K562 (cell line): ENCODE measurements around the gene ZNF816. TPM values are rescaled to one million over a fixed set of nuclear protein-coding genes. Genes with fewer than 3 reads are reported as not detected.
"Not testable (repeated sequence)": the region's sequence is repeated elsewhere in the genome, so short reads cannot be mapped to it uniquely, and the experiment has no call there.

Source experiments
- ATAC-seq: fragments of 200-7000 bp; cut with Tn5 transposase; 3 replicates; pipeline ENCODE4 v1.9.1; 2020; ENCODE audit warnings: moderate library complexity
- BruUV-seq: library from RNA; stranded (reverse); fragments of 400-500 nt; replicated peaks from 2 replicates; lab custom pipeline; 2021; lab: Mats Ljungman, UMichigan
- CTCF ChIA-PET: fragments of 300-600 bp; formaldehyde crosslinking; extraction: SDS; loops from one replicate; lab custom pipeline; 2021; ENCODE audit warnings: low intra/inter-chr PET ratio; lab: Yijun Ruan, JAX
- POLR2A ChIA-PET: fragments of 300-600, 350-650 bp; sonication (Branson Sonifier 250); formaldehyde crosslinking; extraction: SDS; loops from one replicate; lab custom pipeline; 2021; ENCODE audit warnings: antibody characterized with exemption, inconsistent platforms; lab: Yijun Ruan, JAX
- DNase-seq, 4 experiments: peaks; one replicate each; pipeline versions ENCODE4 v3.0.0 to v3.0.0-alpha.2; 2011 to 2018; ENCODE audit warnings: low spot score in 3 of 4, mixed read lengths in 3 of 4; ENCODE audit errors: extremely low read depth in 1 of 4
- FAIRE-seq: peaks from 2 replicates; lab custom pipeline; 2011; peaks lifted over from hg19 to GRCh38; lab: Jason Lieb, UNC
- H2AFZ ChIP-seq: 2 replicates; pipeline ENCODE4 v1.6.0; 2011; ENCODE audit warnings: low read depth, low read length, control low read depth, inconsistent platforms
- H3K27ac ChIP-seq: fragments of 200-600 bp; 3 replicates; pipeline ENCODE4 v1.8.0; 2011; ENCODE audit warnings: low read depth, mild to moderate bottlenecking, control low read depth, inconsistent platforms, low read length, moderate library complexity, mixed read lengths; ENCODE audit errors: extremely low read depth
- H3K27me3 ChIP-seq, 2 experiments: fragments of 300-600 bp in 1 of 2; 2 replicates in 1 of 2; 3 replicates in 1 of 2; pipeline versions ENCODE4 v1.6.0 to v1.8.0; 2011; ENCODE audit warnings: inconsistent platforms in 2 of 2, low read length in 2 of 2, mild to moderate bottlenecking in 1 of 2, mixed read lengths in 1 of 2, moderate library complexity in 1 of 2; ENCODE audit not compliant: control insufficient read depth in 2 of 2, insufficient read depth in 2 of 2
- H3K36me3 ChIP-seq: fragments of 300-600 bp; 3 replicates; pipeline ENCODE4 v1.8.0; 2011; ENCODE audit warnings: mild to moderate bottlenecking, low read length, inconsistent platforms; ENCODE audit not compliant: control insufficient read depth, insufficient read depth
- H3K4me1 ChIP-seq, 2 experiments: fragments of 200-600 bp in 1 of 2; replicated peaks in 1 of 2; 2 replicates in 1 of 2; 3 replicates in 1 of 2; pipeline versions ENCODE4 v1.5.1 to v1.8.0; 2011; ENCODE audit warnings: inconsistent platforms in 2 of 2, low read length in 2 of 2, mild to moderate bottlenecking in 1 of 2, mixed read lengths in 1 of 2, moderate library complexity in 1 of 2; ENCODE audit not compliant: control insufficient read depth in 2 of 2, insufficient read depth in 2 of 2
- H3K4me2 ChIP-seq: 2 replicates; pipeline ENCODE4 v1.6.1; 2011; ENCODE audit warnings: low read length, control low read depth, inconsistent platforms, mixed read lengths; ENCODE audit not compliant: insufficient read depth
- H3K4me3 ChIP-seq: fragments of 200-600 bp; sonication (generic), shearing (Covaris generic); 2 replicates; pipeline ENCODE4 v1.5.1; 2016; ENCODE audit warnings: control low read depth, inconsistent platforms
- H3K79me2 ChIP-seq: fragments of 200-600 bp; 3 replicates; pipeline ENCODE4 v1.8.0; 2011; ENCODE audit warnings: low read length, inconsistent platforms; ENCODE audit not compliant: control insufficient read depth, insufficient read depth
- H3K9ac ChIP-seq, 2 experiments: 2 replicates each; pipeline versions ENCODE4 v1.6.0 to v1.6.1; 2011; ENCODE audit warnings: low read depth in 2 of 2, low read length in 2 of 2, control low read depth in 1 of 2, inconsistent platforms in 1 of 2, mild to moderate bottlenecking in 1 of 2, mixed read lengths in 1 of 2; ENCODE audit not compliant: insufficient read depth in 1 of 2
- H3K9me1 ChIP-seq: one replicate; pipeline ENCODE4 v1.6.0; 2011; ENCODE audit warnings: inconsistent platforms, mild to moderate bottlenecking, low read length, moderate library complexity; ENCODE audit not compliant: control insufficient read depth, insufficient read depth
- H3K9me3 ChIP-seq: replicated peaks from 2 replicates; pipeline ENCODE4 v1.5.1; 2011; ENCODE audit warnings: low read depth, low read length, inconsistent platforms; ENCODE audit not compliant: control insufficient read depth, insufficient read depth
- H4K20me1 ChIP-seq: replicated peaks from 2 replicates; pipeline ENCODE4 v1.6.1; 2011; ENCODE audit warnings: low read length, inconsistent platforms, mixed read lengths; ENCODE audit not compliant: control insufficient read depth, insufficient read depth
- BCOR ChIP-seq: fragments of 450-650 bp; IDR thresholded peaks from 2 replicates; pipeline ENCODE4 v1.6.1; 2016
- CXXC5 ChIP-seq: fragments of 250-450 bp; sonication (Bioruptor Pico); IDR thresholded peaks from 2 replicates; pipeline ENCODE4 v1.8.0; 2022; ENCODE audit warnings: inconsistent platforms, mild to moderate bottlenecking, moderate library complexity
- ELK3 ChIP-seq: fragments of 450-650 bp; formaldehyde crosslinking; IDR thresholded peaks from 2 replicates; pipeline ENCODE4 v1.4.0; 2020; ENCODE audit warnings: mild to moderate bottlenecking
- FOXJ3 ChIP-seq: sonication (generic); formaldehyde crosslinking; IDR thresholded peaks from 2 replicates; pipeline ENCODE4 v1.4.0; 2020; ENCODE audit warnings: mild to moderate bottlenecking, missing genetic modification reagents
- HNRNPUL1 ChIP-seq: fragments of 200-400 bp; formaldehyde crosslinking; IDR thresholded peaks from 2 replicates; pipeline ENCODE4 v1.6.1; 2017; ENCODE audit warnings: low read length
- RERE ChIP-seq: sonication (generic); formaldehyde crosslinking; IDR thresholded peaks from 2 replicates; pipeline ENCODE4 v1.8.0; 2023; ENCODE audit warnings: missing genetic modification reagents, mild to moderate bottlenecking, borderline replicate concordance
- ZBTB1 ChIP-seq: sonication (generic); formaldehyde crosslinking; IDR thresholded peaks from 2 replicates; pipeline ENCODE4 v1.8.1; 2023; ENCODE audit warnings: missing genetic modification reagents, low read depth, mild to moderate bottlenecking, borderline replicate concordance
- ZNF121 ChIP-seq: sonication (generic); formaldehyde crosslinking; conservative IDR thresholded peaks from 2 replicates; pipeline ENCODE4 v1.8.0; 2022; ENCODE audit warnings: missing genetic modification reagents
- WGBS: fragments of 100-300 bp; shearing (Covaris generic); methylation state at CpG from one replicate; pipeline ENCODE4 v1.1.6; 2016; ENCODE audit warnings: low coverage, mixed read lengths; ENCODE audit not compliant: insufficient coverage; ENCODE audit errors: missing lambda C conversion rate; 5-methylcytosine and 5-hydroxymethylcytosine counted together
- in situ Hi-C: fragments of 300-500 bp; cut with MboI; formaldehyde crosslinking; loops from 4 replicates; pipeline ENCODE4 v1.15.0; 2018; ENCODE audit warnings: inconsistent platforms, mixed read lengths
- intact Hi-C: fragments of 100-400 bp; cut with micrococcal nuclease; formaldehyde crosslinking; loops from 2 replicates; pipeline ENCODE4 v1.14.2; 2022
- polyA plus RNA-seq, 8 experiments: library from polyadenylated mRNA; depleted of rRNA in 4 of 8; stranded (reverse) in 5 of 8; unstranded in 3 of 8; fragments of >200 nt; fragmentation: Nextera tagmentation in 2 of 8; fragmentation: Illumina TruSeq in 1 of 8; extraction: Ambion mirVana in 2 of 8; extraction: Trizol in 1 of 8; gene quantifications; 2 replicates each; pipeline versions ENCODE4 v1.2.1 to v1.2.3, GENCODE V29; 2011 to 2014; ENCODE audit warnings: inconsistent platforms in 1 of 8, missing spikeins in 1 of 8
- total RNA-seq, 7 experiments: library from RNA; depleted of rRNA in 6 of 7; stranded (reverse); fragments of >200 nt in 6 of 7; fragmentation: Illumina TruSeq in 2 of 7; extraction: Trizol in 2 of 7; gene quantifications; 2 replicates each; pipeline versions ENCODE4 v1.2.1 to v1.2.3, GENCODE V29; 2011 to 2021; ENCODE audit warnings: low replicate concordance in 1 of 7

ZNF816 gene
- total and polyA plus RNA-seq, 9 of the 15 experiments (the other 6 are each of a cell fraction or from before 2014, with no cell fraction given), result 8.6 to 23.4 (median 13.0) TPM

- in situ Hi-C loops, BruUV-seq, H3K9me3 ChIP-seq, intact Hi-C loops, CTCF ChIA-PET, DNase-seq, FAIRE-seq, ATAC-seq, H3K27me3 ChIP-seq, H3K27ac ChIP-seq, H4K20me1 ChIP-seq, H2AFZ ChIP-seq, H3K9me1 ChIP-seq: not testable (repeated sequence)
- H3K79me2 ChIP-seq, result peaks cover 62% of the 10 kb centered on the region
- H3K4me1 ChIP-seq, result peaks cover 28 to 41% of the 10 kb centered on the region in 2 experiments
- H3K9ac ChIP-seq, result 0 out of 4 replicates have a peak overlapping the region, but pooled peaks of 1 of the 2 experiments have one; percentile 24
- 37% methylated on average over 5 of the region's 5 CpGs for WGBS
- peaks cover 18% of the 10 kb centered on the region; the same call in 2 of the 3 replicates for H3K36me3 ChIP-seq
- POLR2A ChIA-PET, result interaction anchor here (0.6 to 1.4 kb wide), 2 partner anchors 17 to 632 kb away, joined by 3 to 4 read pairs; no protein-coding TSS in a partner anchor
- H3K4me3 ChIP-seq, result peak overlapping the region; percentile 95
- peak overlapping the region; percentile 87 for H3K4me2 ChIP-seq
- TF ChIP-seq ZNF121 (CRISPR knock-in tag), result peak; percentile 66
- peak; percentile 28; the same call in 1 of the 2 replicates for TF ChIP-seq BCOR
Measured at GRCh38 chr19:52940905-52941304, 21.8 kb downstream of the ZNF816 start.

GRCh38 chr19:52938761-52939160 is 23.9 kb downstream of the ZNF816 start:
- intact Hi-C loops, result loop anchor here (5.0 kb wide), 1 partner anchor 41 kb away; the partner anchor contains the start of gene ZNF320
- TF ChIP-seq ZBTB1 (CRISPR knock-in tag), result no peak
- no peak for TF ChIP-seq HNRNPUL1
- TF ChIP-seq CXXC5 (CRISPR knock-in tag), result no peak
- no peak for TF ChIP-seq FOXJ3
- no peak for TF ChIP-seq ELK3
- TF ChIP-seq RERE, result no peak

More at GRCh38 chr19:52938761-52939160, 23.9 kb downstream of the ZNF816 start:
- Histone ChIP-seq H3K9me1 (no peaks in the 10 kb centered on the region), H2AFZ (no peak overlapping the region), H3K9me3 (peaks cover 2% of the 10 kb centered on the region; the same call in 1 of the 2 replicates), H4K20me1 (no peaks in the 10 kb centered on the region), H3K9ac (peak overlapping the region in 1 of 2 experiments; percentile 34; a peak in 1 of 4 replicates), H3K4me1 (peaks cover 40 to 52% of the 10 kb centered on the region in 2 experiments), H3K4me2 (peak overlapping the region; percentile 24; the same call in 1 of the 2 replicates), H3K27me3 (no peaks in the 10 kb centered on the region), H3K4me3 (no peak overlapping the region), H3K27ac (no peak overlapping the region), H3K36me3 (peaks cover 35% of the 10 kb centered on the region; the same call in 2 of the 3 replicates), H3K79me2 (peaks cover 82% of the 10 kb centered on the region)
- 64% methylated on average over 5 of the region's 5 CpGs for WGBS
- DNase-seq, result no peak
- no TSS peak for BruUV-seq
- ChIA-PET POLR2A (interaction anchor here (0.8 kb wide), 1 partner anchor 1003 kb away, joined by 3 read pairs; no protein-coding TSS in a partner anchor), CTCF (no interaction called here)
- no peak for ATAC-seq
- no peak for FAIRE-seq
- in situ Hi-C loops, result no loop called here
